Spleen (tissue), 11 donors: ENCODE data around the gene S1PR2. TPM values are rescaled to one million over a fixed set of nuclear protein-coding genes. Genes with fewer than 3 reads are reported as not detected.

Source experiments
- DNase-seq: peaks from one replicate; pipeline ENCODE4 v3.0.0-alpha.2; 2020
- H3K27ac ChIP-seq, 8 donors: fragments of 200-600 bp; sonication (generic) in 7 of 8; 1 replicate in 4 of 8; 2 replicates in 4 of 8; pipeline versions ENCODE4 v1.5.0 to v1.8.0; 2016 to 2021; ENCODE audit warnings: inconsistent platforms in 4 of 8, mild to moderate bottlenecking in 4 of 8, moderate library complexity in 1 of 8
- H3K27me3 ChIP-seq, 7 donors: fragments of 200-600 bp; sonication (generic) in 6 of 7; replicated peaks in 1 of 7; 1 replicate in 4 of 7; 2 replicates in 3 of 7; pipeline versions ENCODE4 v1.5.0 to v1.8.0; 2016 to 2021; ENCODE audit warnings: inconsistent platforms in 3 of 7, mild to moderate bottlenecking in 1 of 7
- H3K36me3 ChIP-seq, 6 donors: fragments of 200-600 bp; sonication (generic) in 5 of 6; 1 replicate in 4 of 6; 2 replicates in 2 of 6; pipeline versions ENCODE4 v1.5.0 to v1.8.0; 2016 to 2021; ENCODE audit warnings: inconsistent platforms in 2 of 6
- H3K4me1 ChIP-seq, 6 donors: fragments of 200-600 bp; sonication (generic) in 5 of 6; 1 replicate in 3 of 6; 2 replicates in 3 of 6; pipeline versions ENCODE4 v1.5.0 to v1.8.0; 2016 to 2021; ENCODE audit warnings: inconsistent platforms in 3 of 6
- H3K4me3 ChIP-seq, 8 donors: fragments of 200-600 bp; sonication (generic) in 7 of 8; 1 replicate in 4 of 8; 2 replicates in 4 of 8; pipeline versions ENCODE4 v1.5.0 to v1.8.0; 2016 to 2021; ENCODE audit warnings: inconsistent platforms in 4 of 8, mild to moderate bottlenecking in 4 of 8, moderate library complexity in 2 of 8
- H3K9me3 ChIP-seq, 8 donors: fragments of 200-600 bp; sonication (generic) in 7 of 8; 1 replicate in 4 of 8; 2 replicates in 4 of 8; pipeline versions ENCODE4 v1.5.0 to v1.8.0; 2016 to 2021; ENCODE audit warnings: inconsistent platforms in 4 of 8
- POLR2A ChIP-seq, 3 donors: fragments of 450-650 bp; IDR thresholded peaks; one replicate each; pipeline ENCODE4 v1.5.1; 2017; ENCODE audit warnings: antibody characterized with exemption in 3 of 3, mild to moderate bottlenecking in 1 of 3
- POLR2AphosphoS5 ChIP-seq, 3 donors: sonication (generic); formaldehyde crosslinking; IDR thresholded peaks; one replicate each; pipeline ENCODE4 v1.5.1; 2017; ENCODE audit warnings: antibody characterized with exemption in 3 of 3
- WGBS, 5 donors: extraction: QIAGEN DNeasy Blood & Tissue Kit in 3 of 5; methylation state at CpG; one replicate each; pipeline versions ENCODE4 v1.1.5 to v1.1.7; 2013 to 2018; 5-methylcytosine and 5-hydroxymethylcytosine counted together
- intact Hi-C: fragments of 100-400 bp; cut with DNase I; formaldehyde crosslinking; loops from one replicate; pipeline ENCODE4 v1.15.0; 2023; ENCODE audit warnings: low total_unique reads
- polyA plus RNA-seq, 3 donors: library from polyadenylated mRNA; stranded (reverse); fragments of 200-250 nt; gene quantifications; one replicate each; pipeline ENCODE4 v1.2.1, GENCODE V29; 2013
- total RNA-seq, 7 donors: library from RNA; depleted of rRNA in 3 of 7; stranded (reverse); fragments of >200 nt in 3 of 7; fragmentation: NEBNext Ultra II Directional in 4 of 7; extraction: Animal tissue kit (Norgen Biotek cat#: 25700) in 4 of 7; gene quantifications; one replicate each; pipeline versions ENCODE4 v1.1.0 to v1.2.1, GENCODE V29; 2016 to 2021
- TF ChIP-seq, protein P1 (sequence below), 11 experiments: fragments of 200-600 bp in 7 of 11; fragments of 450-650 bp in 4 of 11; sonication (generic) in 4 of 11; IDR thresholded peaks in 8 of 11; conservative IDR thresholded peaks in 3 of 11; 1 replicate in 7 of 11; 2 replicates in 4 of 11; pipeline versions ENCODE4 v1.4.0 to v1.8.0; 2016 to 2021; ENCODE audit warnings: antibody characterized with exemption in 11 of 11, inconsistent platforms in 4 of 11, mild to moderate bottlenecking in 1 of 11
- donor health status: healthy with polysubstance abuse.
- donor health status: DM: no; HTN: no; CAD: no; lungs with moderate emphysema.
- donor health status: DM: no; HTN: no; CAD: no.
- donor health status: Bipolar disorder and iron deficiency.
- donor health status: healthy.
- donor health status: DM: no; HTN: no; CAD: no.
- donor health status: DM: yes; HTN: yes; CAD: no.

Gene S1PR2
- total and polyA plus RNA-seq, 10 donors, result 1.4 to 6.1 (median 3.5) TPM

DNA sequence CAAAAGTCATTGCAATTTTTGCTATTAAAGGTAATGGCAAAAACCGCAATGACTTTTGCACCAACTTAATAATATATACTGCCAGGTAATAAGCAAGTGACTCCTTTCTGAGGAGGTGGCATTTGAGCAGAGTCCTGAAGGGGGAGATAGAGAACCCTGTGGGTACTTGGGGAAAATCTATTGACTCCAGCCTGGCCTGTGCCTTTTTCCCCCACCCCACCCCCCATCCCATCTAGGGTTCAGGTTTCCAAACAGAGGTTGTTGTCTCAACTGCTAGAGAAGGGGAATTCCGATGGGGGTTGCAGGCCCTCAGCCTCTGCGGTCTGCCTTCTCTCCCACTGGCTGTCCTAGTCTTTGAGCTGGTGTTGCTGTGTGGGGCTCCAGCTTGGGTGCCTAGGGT, 11.5 kb downstream of the S1PR2 start:
- no peak overlapping the region for H3K27ac ChIP-seq
- peaks cover 0 to 18% (median 0%) of the 10 kb centered on the region in 6 donors for H3K4me1 ChIP-seq
- no peaks in the 10 kb centered on the region for H3K27me3 ChIP-seq
- no peak for TF ChIP-seq POLR2A (IDR thresholded peaks at IDR 0.05)
- TF ChIP-seq, protein P1, sequence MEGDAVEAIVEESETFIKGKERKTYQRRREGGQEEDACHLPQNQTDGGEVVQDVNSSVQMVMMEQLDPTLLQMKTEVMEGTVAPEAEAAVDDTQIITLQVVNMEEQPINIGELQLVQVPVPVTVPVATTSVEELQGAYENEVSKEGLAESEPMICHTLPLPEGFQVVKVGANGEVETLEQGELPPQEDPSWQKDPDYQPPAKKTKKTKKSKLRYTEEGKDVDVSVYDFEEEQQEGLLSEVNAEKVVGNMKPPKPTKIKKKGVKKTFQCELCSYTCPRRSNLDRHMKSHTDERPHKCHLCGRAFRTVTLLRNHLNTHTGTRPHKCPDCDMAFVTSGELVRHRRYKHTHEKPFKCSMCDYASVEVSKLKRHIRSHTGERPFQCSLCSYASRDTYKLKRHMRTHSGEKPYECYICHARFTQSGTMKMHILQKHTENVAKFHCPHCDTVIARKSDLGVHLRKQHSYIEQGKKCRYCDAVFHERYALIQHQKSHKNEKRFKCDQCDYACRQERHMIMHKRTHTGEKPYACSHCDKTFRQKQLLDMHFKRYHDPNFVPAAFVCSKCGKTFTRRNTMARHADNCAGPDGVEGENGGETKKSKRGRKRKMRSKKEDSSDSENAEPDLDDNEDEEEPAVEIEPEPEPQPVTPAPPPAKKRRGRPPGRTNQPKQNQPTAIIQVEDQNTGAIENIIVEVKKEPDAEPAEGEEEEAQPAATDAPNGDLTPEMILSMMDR (IDR thresholded peaks at IDR 0.05 in 8 of 11, conservative IDR thresholded peaks at IDR 0.05 in 3 of 11), result peak in 6 of 11 experiments; percentile 17 to 28 (median 24)
- peaks cover 0 to 14% (median 9%) of the 10 kb centered on the region in 6 donors for H3K36me3 ChIP-seq
- H3K9me3 ChIP-seq, result no peaks in the 10 kb centered on the region
- WGBS, 5 donors, result 26 to 59% (median 41%) methylated on average over 3 of the region's 3 CpGs
- DNase-seq, result no peak
- H3K4me3 ChIP-seq, result no peak overlapping the region
- intact Hi-C loops, result no loop called here

DNA sequence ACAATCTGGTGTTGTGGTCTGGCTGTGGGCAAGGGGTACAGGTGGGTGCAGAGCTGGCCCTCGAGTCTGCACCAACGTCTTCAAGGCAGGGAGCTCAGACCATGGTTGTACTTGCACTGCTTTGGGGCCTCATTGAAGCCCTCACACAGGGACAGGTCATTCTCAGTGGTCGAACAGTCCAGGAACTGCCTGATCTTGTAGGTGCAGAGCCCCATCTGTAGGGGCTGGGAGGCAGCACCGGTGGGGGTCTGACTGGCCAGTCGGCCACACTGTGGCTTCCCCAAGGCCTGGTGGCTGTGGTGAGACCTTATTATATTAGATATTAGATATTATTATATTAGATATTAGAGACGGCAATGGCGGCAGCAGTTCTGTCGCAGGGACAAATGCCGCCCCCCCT, 14.0 kb downstream of the S1PR2 start:
- no peaks in the 10 kb centered on the region for H3K27me3 ChIP-seq
- H3K4me1 ChIP-seq, result peaks cover 0 to 13% (median 0%) of the 10 kb centered on the region in 6 donors
- 90 to 95% (median 92%) methylated on average over 9 of the region's 9 CpGs for WGBS, 5 donors
- H3K4me3 ChIP-seq, result no peak overlapping the region
- no peak for DNase-seq
- intact Hi-C loops, result no loop called here
- H3K36me3 ChIP-seq, result no peaks in the 10 kb centered on the region
- no peak overlapping the region for H3K27ac ChIP-seq
- H3K9me3 ChIP-seq, result no peaks in the 10 kb centered on the region
- TF ChIP-seq POLR2AphosphoS5 (IDR thresholded peaks at IDR 0.05) (no peak), POLR2A (IDR thresholded peaks at IDR 0.05) (no peak)
- TF ChIP-seq, protein P1 (IDR thresholded peaks at IDR 0.05 in 8 of 11, conservative IDR thresholded peaks at IDR 0.05 in 3 of 11), result no peak

GRCh38 chr19:10214784-10215183, 16.3 kb downstream of the S1PR2 start:
- intact Hi-C loops, result no loop called here
- WGBS, 5 donors, result 94 to 100% (median 97%) methylated on average over 5 of the region's 5 CpGs
- TF ChIP-seq POLR2A (IDR thresholded peaks at IDR 0.05) (no peak), POLR2AphosphoS5 (IDR thresholded peaks at IDR 0.05) (no peak)
- TF ChIP-seq, protein P1 (IDR thresholded peaks at IDR 0.05 in 8 of 11, conservative IDR thresholded peaks at IDR 0.05 in 3 of 11), result no peak
- H3K36me3 ChIP-seq, result no peaks in the 10 kb centered on the region
- H3K4me1 ChIP-seq, result peaks cover 0 to 7% (median 0%) of the 10 kb centered on the region in 6 donors
- no peak for DNase-seq
- no peaks in the 10 kb centered on the region for H3K27me3 ChIP-seq
- H3K27ac ChIP-seq, result no peak overlapping the region
- H3K9me3 ChIP-seq, result no peaks in the 10 kb centered on the region
- H3K4me3 ChIP-seq, result no peak overlapping the region

DNA sequence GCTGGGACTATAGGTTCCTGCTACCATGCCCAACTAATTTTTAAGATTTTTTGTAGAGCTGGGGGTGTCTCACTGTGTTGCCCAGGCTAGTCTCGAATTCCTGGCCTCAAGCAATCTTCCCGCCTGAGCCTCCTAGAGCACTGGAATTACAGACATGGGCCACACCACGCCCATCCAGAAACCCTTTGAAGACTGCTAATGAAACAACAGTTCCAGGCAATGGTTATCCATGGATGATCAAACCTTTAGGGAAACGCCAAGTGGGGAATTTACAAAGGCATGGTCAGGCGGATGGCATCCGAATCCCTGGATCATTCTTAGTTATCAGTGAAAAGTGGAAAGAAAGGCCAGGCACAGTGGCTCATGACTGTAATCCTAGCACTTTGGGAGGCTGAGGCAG, 19.4 kb downstream of the S1PR2 start:
- Histone ChIP-seq H3K27ac (no peak overlapping the region), H3K9me3 (peaks cover 0 to 8% (median 5%) of the 10 kb centered on the region in 8 donors), H3K27me3 (no peaks in the 10 kb centered on the region), H3K4me3 (no peak overlapping the region), H3K4me1 (no peaks in the 10 kb centered on the region), H3K36me3 (no peaks in the 10 kb centered on the region)
- intact Hi-C loops, result no loop called here
- TF ChIP-seq POLR2A (IDR thresholded peaks at IDR 0.05), result no peak
- TF ChIP-seq POLR2AphosphoS5 (IDR thresholded peaks at IDR 0.05), result no peak
- TF ChIP-seq, protein P1 (IDR thresholded peaks at IDR 0.05 in 8 of 11, conservative IDR thresholded peaks at IDR 0.05 in 3 of 11), result no peak
- DNase-seq, result no peak
- 85 to 96% (median 94%) methylated on average over 6 of the region's 6 CpGs for WGBS, 5 donors
